BE2C (cell line): Measurements from ENCODE around the gene ASCC1.

Experiments
- DNase-seq: peaks from one replicate; pipeline ENCODE4 v3.0.0-alpha.2; 2020
- H3K27me3 ChIP-seq: fragments of 250-450 bp; sonication (Bioruptor Pico); 2 replicates; pipeline ENCODE4 v1.5.1; 2020; ENCODE audit warnings: mild to moderate bottlenecking
- H3K36me3 ChIP-seq: fragments of 250-450 bp; sonication (Bioruptor Pico); 2 replicates; pipeline ENCODE4 v1.5.1; 2020; ENCODE audit warnings: mild to moderate bottlenecking
- H3K4me1 ChIP-seq: fragments of 250-450 bp; sonication (Bioruptor Pico); 2 replicates; pipeline ENCODE4 v1.5.1; 2020
- H3K4me3 ChIP-seq: 2 replicates; pipeline ENCODE4 v1.5.1; 2011; ENCODE audit warnings: low read depth, low read length
- H3K9me3 ChIP-seq: fragments of 250-450 bp; sonication (Bioruptor Pico); 2 replicates; pipeline ENCODE4 v1.5.1; 2020
- TF ChIP-seq, protein P1 (sequence below): IDR thresholded peaks from 2 replicates; pipeline ENCODE4 v1.5.1; 2012; ENCODE audit warnings: mild to moderate bottlenecking, low read depth, low read length

The ASCC1 gene

DNA sequence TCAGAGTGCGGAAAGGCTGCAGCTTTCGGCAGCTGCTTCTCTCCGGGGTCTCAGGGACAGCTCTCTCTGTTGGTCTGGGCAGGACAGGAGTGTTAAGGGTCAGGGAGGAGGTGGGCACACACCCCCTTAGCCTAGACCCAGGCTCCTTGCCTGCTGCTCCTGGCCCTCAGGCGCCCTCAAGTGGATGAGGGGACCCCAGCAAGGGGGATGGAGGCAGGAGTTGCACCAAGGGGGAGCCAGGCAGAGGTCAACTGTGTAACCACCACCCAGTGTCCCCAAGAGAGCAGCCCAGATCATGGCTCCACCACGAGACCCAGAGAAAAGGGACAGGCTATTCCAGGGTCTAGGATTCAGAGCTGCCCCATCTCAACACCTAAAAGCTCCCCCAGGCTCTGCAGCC, 154.6 kb downstream of the ASCC1 start:
- Histone ChIP-seq H3K4me3 (no peak overlapping the region), H3K4me1 (no peaks in the 10 kb centered on the region), H3K9me3 (no peaks in the 10 kb centered on the region), H3K36me3 (no peaks in the 10 kb centered on the region), H3K27me3 (no peaks in the 10 kb centered on the region)
- DNase-seq: peak; percentile 27
- TF ChIP-seq, protein P1, sequence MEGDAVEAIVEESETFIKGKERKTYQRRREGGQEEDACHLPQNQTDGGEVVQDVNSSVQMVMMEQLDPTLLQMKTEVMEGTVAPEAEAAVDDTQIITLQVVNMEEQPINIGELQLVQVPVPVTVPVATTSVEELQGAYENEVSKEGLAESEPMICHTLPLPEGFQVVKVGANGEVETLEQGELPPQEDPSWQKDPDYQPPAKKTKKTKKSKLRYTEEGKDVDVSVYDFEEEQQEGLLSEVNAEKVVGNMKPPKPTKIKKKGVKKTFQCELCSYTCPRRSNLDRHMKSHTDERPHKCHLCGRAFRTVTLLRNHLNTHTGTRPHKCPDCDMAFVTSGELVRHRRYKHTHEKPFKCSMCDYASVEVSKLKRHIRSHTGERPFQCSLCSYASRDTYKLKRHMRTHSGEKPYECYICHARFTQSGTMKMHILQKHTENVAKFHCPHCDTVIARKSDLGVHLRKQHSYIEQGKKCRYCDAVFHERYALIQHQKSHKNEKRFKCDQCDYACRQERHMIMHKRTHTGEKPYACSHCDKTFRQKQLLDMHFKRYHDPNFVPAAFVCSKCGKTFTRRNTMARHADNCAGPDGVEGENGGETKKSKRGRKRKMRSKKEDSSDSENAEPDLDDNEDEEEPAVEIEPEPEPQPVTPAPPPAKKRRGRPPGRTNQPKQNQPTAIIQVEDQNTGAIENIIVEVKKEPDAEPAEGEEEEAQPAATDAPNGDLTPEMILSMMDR: peak; percentile 46

DNA sequence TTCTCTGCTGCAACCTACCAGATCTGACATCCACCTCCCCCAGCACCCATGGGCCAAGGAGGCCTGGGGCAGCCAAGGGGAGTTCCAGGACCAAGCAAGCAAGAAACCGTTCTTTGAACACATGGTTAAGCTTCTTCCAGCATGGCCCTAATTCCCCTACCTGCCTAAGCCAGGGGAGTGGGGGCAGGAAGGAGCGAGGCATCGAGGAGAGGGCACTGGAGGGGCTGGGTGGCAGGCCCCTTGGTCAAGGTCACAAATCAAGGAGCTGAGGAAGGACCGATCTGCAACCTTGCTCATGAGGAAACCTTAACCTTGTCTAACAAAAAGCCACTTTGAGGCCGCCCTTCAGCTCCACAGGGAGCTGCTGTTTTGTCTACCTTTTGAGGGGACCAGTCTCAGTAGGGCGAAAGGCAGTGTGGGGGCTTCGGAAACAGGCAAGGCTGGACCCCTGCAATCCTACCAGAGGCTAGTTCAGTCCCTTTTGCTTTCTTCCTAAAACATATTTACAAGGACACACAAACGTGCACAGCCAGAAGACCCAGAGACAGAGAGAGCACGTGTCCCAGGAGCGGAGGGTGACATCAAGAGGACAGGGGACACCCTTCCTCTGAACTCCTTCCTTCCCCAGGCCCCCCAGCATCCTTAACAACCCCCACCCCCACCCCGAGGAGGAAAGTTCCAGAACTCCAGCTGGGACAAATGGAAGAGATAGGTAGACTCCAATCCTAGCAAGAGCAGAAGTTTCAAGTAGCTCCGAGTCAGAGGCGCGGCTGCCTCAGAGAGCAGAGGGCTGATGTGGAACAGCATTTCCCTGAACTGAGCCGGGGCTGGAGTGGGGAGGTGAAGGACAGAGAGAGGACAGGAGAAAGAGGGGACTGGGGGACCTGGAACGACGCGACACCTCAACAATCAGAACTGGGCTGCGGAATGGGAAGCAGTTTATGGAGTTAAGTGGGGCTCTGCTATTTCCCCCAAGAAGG, 155.9 kb downstream of the ASCC1 start:
- H3K9me3 ChIP-seq: no peaks in the 10 kb centered on the region
- no peak overlapping the region for H3K4me3 ChIP-seq
- H3K27me3 ChIP-seq: no peaks in the 10 kb centered on the region
- no peaks in the 10 kb centered on the region for H3K4me1 ChIP-seq
- TF ChIP-seq, protein P1: no peak
- no peaks in the 10 kb centered on the region for H3K36me3 ChIP-seq
- DNase-seq: no peak

DNA sequence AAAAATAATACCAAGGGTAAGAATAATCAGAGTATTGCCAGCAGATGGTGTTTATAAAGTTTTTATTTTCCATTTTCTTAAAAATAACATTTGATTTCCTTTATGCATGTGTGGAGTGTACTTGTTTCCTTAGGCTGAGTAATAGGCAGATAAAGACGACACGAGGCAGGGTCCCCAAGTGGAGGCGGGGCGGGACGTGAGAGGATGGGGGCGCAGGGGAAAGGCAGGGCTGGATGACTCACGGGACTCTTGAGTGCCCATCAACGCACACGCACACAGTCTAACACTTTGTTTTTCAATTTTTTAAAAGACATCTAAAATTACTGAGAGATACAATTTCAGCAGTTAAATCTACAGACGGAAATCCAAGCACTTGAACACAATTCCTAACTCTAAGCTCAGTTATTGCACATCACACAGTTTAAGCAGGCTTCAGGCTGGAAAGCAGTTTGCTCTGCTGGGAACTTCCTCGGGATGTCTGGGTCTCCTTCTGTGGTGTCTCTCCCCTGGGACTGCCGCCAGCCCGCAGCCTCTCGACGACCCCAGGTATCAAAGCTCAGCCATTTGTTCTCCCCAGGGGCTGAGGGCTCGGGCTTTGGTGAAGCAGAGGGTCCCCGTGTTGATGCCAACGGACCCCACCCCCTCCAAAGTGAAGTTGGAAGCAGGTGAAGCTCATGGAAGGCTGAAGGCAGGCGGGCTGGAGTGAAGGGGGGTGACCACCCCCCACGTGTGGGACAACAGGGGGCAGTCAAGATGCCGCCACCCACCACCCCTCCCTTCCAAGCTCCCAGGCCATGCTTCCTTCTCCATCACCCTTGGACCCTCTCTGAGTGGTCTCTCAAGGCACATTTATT, 156.9 kb downstream of the ASCC1 start:
- H3K9me3 ChIP-seq: no peaks in the 10 kb centered on the region
- no peak overlapping the region for H3K4me3 ChIP-seq
- H3K4me1 ChIP-seq: no peaks in the 10 kb centered on the region
- TF ChIP-seq, protein P1: no peak
- no peak for DNase-seq
- H3K27me3 ChIP-seq: no peaks in the 10 kb centered on the region
- no peaks in the 10 kb centered on the region for H3K36me3 ChIP-seq

DNA sequence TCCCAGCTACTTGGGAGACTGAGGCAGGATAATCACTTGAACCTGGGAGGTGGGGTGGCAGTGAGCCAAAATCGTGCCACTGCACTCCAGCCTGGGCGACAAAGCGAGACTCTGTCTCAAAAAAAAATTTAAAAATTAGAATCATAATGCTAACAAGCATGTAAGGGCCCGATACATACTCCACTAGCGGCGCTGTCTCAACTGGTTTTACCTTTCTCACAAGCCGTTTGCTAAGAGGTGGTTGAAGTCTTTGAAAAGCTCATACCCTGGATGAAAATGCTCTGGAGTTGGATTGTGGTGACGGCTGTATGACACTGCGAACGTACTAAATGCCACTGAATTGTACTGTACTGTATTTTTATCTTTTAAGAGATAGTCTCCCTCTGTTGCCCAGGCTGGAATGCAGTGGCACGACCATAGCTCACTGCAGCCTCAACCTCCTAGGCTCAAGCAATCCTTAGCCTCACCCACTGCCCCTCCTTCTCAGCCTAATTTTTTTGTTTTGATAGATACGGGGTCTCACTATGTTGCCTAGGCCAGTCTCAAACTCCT, 157.7 kb downstream of the ASCC1 start:
- TF ChIP-seq, protein P1: no peak
- DNase-seq: no peak
- H3K9me3 ChIP-seq: no peaks in the 10 kb centered on the region
- H3K4me3 ChIP-seq: no peak overlapping the region
- H3K27me3 ChIP-seq: no peaks in the 10 kb centered on the region
- no peaks in the 10 kb centered on the region for H3K4me1 ChIP-seq
- H3K36me3 ChIP-seq: no peaks in the 10 kb centered on the region

DNA sequence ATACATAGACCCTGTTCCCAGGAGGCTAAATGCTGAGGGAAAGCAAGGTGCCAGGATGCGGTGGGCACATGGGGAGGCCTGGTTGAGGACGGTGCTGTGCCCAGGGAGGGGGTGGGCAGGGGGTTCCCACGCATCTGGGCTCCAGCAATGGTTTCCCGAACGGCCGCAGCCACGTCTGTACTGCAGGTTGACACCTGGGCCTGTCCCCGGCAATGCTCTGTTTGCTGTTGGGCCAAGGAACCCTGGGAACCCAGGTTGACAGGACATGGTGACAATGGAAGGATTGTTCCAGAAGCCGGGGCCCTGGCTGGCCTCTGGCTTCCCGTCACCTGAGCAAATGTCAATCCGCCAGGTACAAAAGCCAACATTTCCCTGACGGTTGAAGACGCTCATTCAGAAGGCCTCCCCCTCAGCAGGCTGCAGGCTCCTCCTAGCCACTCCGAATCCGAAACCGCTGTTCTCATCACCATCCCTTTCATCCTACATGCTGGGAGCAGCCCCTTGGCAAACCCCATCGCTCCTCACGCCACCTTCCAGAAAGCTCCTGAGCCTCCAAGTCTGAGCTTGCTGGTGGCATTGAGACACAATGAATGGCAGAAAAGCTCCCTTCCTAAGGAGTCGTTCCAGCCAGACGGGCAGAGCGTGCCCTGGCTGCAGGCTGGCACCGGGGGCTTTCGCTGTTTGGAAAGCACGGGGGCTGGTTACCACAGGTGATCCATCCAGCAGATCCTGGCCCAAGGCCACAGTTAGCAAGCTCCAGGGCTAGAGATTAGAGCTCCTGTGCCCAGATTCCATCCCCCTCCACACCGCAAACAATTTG, 158.9 kb downstream of the ASCC1 start:
- Histone ChIP-seq H3K27me3 (no peaks in the 10 kb centered on the region), H3K9me3 (no peaks in the 10 kb centered on the region), H3K4me1 (no peaks in the 10 kb centered on the region), H3K36me3 (no peaks in the 10 kb centered on the region), H3K4me3 (no peak overlapping the region)
- TF ChIP-seq, protein P1: no peak
- no peak for DNase-seq
